ENCODE measurements around the gene RNF133.
"Not testable (repeated sequence)": the region's sequence is repeated elsewhere in the genome, so short reads cannot be mapped to it uniquely, and the experiment has no call there.

RNF133 gene

GRCh38 chr7:122688400-122688998 lies 10.4 kb downstream of the RNF133 start:
- FAIRE-seq, result no peak

GRCh38 chr7:122686360-122686878 lies 12.5 kb downstream of the RNF133 start:
- no peak for FAIRE-seq

GRCh38 chr7:122684504-122684903 lies 14.4 kb downstream of the RNF133 start:
- FAIRE-seq, result no peak

GRCh38 chr7:122682815-122683550 lies 15.9 kb downstream of the RNF133 start:
- FAIRE-seq, result no peak

GRCh38 chr7:122681186-122681585 lies 17.7 kb downstream of the RNF133 start:
- FAIRE-seq, result not testable (repeated sequence)

- no peak for FAIRE-seq
These were observed 19.1 kb downstream of the RNF133 start for GRCh38 chr7:122679813-122680212.

GRCh38 chr7:122679269-122679709 lies 19.6 kb downstream of the RNF133 start:
- FAIRE-seq, result not testable (repeated sequence)

GRCh38 chr7:122677149-122677548 lies 21.8 kb downstream of the RNF133 start:
- FAIRE-seq, result no peak

- no peak for FAIRE-seq
These were observed 22.5 kb downstream of the RNF133 start for GRCh38 chr7:122676466-122676865.

- FAIRE-seq, result no peak
These were observed 23.3 kb downstream of the RNF133 start for GRCh38 chr7:122675621-122676020.

- no peak for FAIRE-seq
These were observed 23.9 kb downstream of the RNF133 start for GRCh38 chr7:122675011-122675410.

- FAIRE-seq, result no peak
These were observed 24.4 kb downstream of the RNF133 start for GRCh38 chr7:122674502-122674901.

GRCh38 chr7:122673951-122674350 lies 25.0 kb downstream of the RNF133 start:
- no peak for FAIRE-seq

GRCh38 chr7:122672536-122672935 lies 26.4 kb downstream of the RNF133 start:
- no peak for FAIRE-seq

- no peak for FAIRE-seq
These were observed 35.2 kb downstream of the RNF133 start for GRCh38 chr7:122663733-122664132.

GRCh38 chr7:122658856-122659255 lies 40.1 kb downstream of the RNF133 start:
- FAIRE-seq, result no peak

GRCh38 chr7:122653685-122654084 lies 45.2 kb downstream of the RNF133 start:
- no peak for FAIRE-seq

- FAIRE-seq, result no peak
These were observed 46.0 kb downstream of the RNF133 start for GRCh38 chr7:122652876-122653275.

- FAIRE-seq, result no peak
These were observed 47.5 kb downstream of the RNF133 start for GRCh38 chr7:122651451-122651850.

Measured in islet of Langerhans (tissue), 1 donor.